Panc1 (cell line): Measurements from ENCODE around the gene COMMD10. TPM values are rescaled to one million over a fixed set of nuclear protein-coding genes. Genes with fewer than 3 reads are reported as not detected.

Experiments
- ATAC-seq: fragments of 200-7000 bp; cut with Tn5 transposase; 2 replicates; pipeline ENCODE4 v1.9.1; 2020; ENCODE audit warnings: mild to moderate bottlenecking, moderate library complexity
- BruUV-seq: library from RNA; stranded (reverse); fragments of 400-500 nt; replicated peaks from 2 replicates; lab custom pipeline; 2021; lab: Mats Ljungman, UMichigan
- CTCF ChIA-PET: fragments of 300-600 bp; sonication (Branson Sonifier 250); formaldehyde crosslinking; loops from one replicate; lab custom pipeline; 2022; ENCODE audit warnings: antibody characterized with exemption; lab: Charles Lee
- POLR2A ChIA-PET: fragments of 300-600 bp; sonication (Branson Sonifier 250); formaldehyde crosslinking; loops from one replicate; lab custom pipeline; 2022; ENCODE audit warnings: antibody characterized with exemption; lab: Charles Lee
- DNase-seq: peaks from one replicate; pipeline ENCODE4 v3.0.0-alpha.2; 2010; ENCODE audit warnings: low read depth, low spot score
- H3K27ac ChIP-seq: 2 replicates; pipeline ENCODE4 v1.5.1; 2011; ENCODE audit warnings: mild to moderate bottlenecking, low read length, inconsistent platforms
- H3K27me3 ChIP-seq: fragments of 200-500 bp; sonication (Bioruptor generic); 2 replicates; pipeline ENCODE4 v1.6.0; 2014; ENCODE audit warnings: low read length, inconsistent platforms; ENCODE audit not compliant: control insufficient read depth, insufficient read depth
- H3K36me3 ChIP-seq: fragments of 200-500 bp; sonication (Bioruptor generic); 2 replicates; pipeline ENCODE4 v1.5.1; 2014; ENCODE audit warnings: inconsistent platforms, mild to moderate bottlenecking, low read length, moderate library complexity; ENCODE audit not compliant: control insufficient read depth, insufficient read depth
- H3K4me1 ChIP-seq: 2 replicates; pipeline ENCODE4 v1.5.1; 2011; ENCODE audit warnings: inconsistent platforms, mild to moderate bottlenecking, low read length, moderate library complexity; ENCODE audit not compliant: control insufficient read depth, insufficient read depth
- H3K4me3 ChIP-seq, 2 experiments: 2 replicates each; pipeline ENCODE4 v1.5.1; 2011 to 2012; ENCODE audit warnings: low read depth in 2 of 2, low read length in 2 of 2, mild to moderate bottlenecking in 2 of 2, inconsistent platforms in 1 of 2, moderate library complexity in 1 of 2
- H3K9me3 ChIP-seq: fragments of 200-500 bp; sonication (Bioruptor generic); 2 replicates; pipeline ENCODE4 v1.5.1; 2014; ENCODE audit warnings: low read depth, mild to moderate bottlenecking, inconsistent platforms, low read length, moderate library complexity; ENCODE audit not compliant: control insufficient read depth, insufficient read depth
- CTCF ChIP-seq: fragments of 450-650 bp; IDR thresholded peaks from 2 replicates; pipeline ENCODE4 v1.5.1; 2017; ENCODE audit warnings: mild to moderate bottlenecking
- POLR2AphosphoS5 ChIP-seq: IDR thresholded peaks from 2 replicates; pipeline ENCODE4 v1.6.1; 2012; ENCODE audit warnings: mild to moderate bottlenecking, low read depth, low read length, moderate library complexity
- REST ChIP-seq, 2 experiments: IDR thresholded peaks; 2 replicates each; pipeline ENCODE4 v1.6.1; 2011 to 2012; ENCODE audit warnings: low read depth in 2 of 2, control low read depth in 1 of 2, low read length in 1 of 2, mild to moderate bottlenecking in 1 of 2, moderate library complexity in 1 of 2; ENCODE audit not compliant: insufficient read depth in 1 of 2
- SIN3A ChIP-seq: IDR thresholded peaks from 2 replicates; pipeline ENCODE4 v1.6.1; 2012; ENCODE audit warnings: low read depth, mild to moderate bottlenecking, low read length, moderate library complexity, borderline replicate concordance; ENCODE audit not compliant: insufficient read depth
- TCF7L2 ChIP-seq: IDR thresholded peaks from 2 replicates; pipeline ENCODE4 v1.6.1; 2011; ENCODE audit warnings: mild to moderate bottlenecking, low read depth, low read length, inconsistent platforms
- in situ Hi-C: cut with HindIII; loops from 2 replicates; pipeline ENCODE4 v1.10.0; 2016; ENCODE audit warnings: low sequenced_read_pairs, low pct_unique_long_range_greater_than_20kb
- intact Hi-C: fragments of 100-400 bp; cut with micrococcal nuclease; formaldehyde crosslinking; loops from one replicate; pipeline ENCODE4 v1.10.0; 2022; ENCODE audit not compliant: unreplicated experiment
- total RNA-seq: library from RNA; stranded (reverse); gene quantifications from one replicate; pipeline ENCODE4 v1.2.1, GENCODE V29; 2021; ENCODE audit not compliant: unreplicated experiment

The COMMD10 gene
- total RNA-seq, 1 experiment from 2014 or later: 37.9 TPM

- ATAC-seq (no peak), DNase-seq (no peak)
- no peak overlapping the region for H3K4me3 ChIP-seq
- no peak overlapping the region for H3K27ac ChIP-seq
- H3K36me3 ChIP-seq: no peaks in the 10 kb centered on the region
- peaks cover 11% of the 10 kb centered on the region for H3K9me3 ChIP-seq
- no peaks in the 10 kb centered on the region for H3K4me1 ChIP-seq
- intact Hi-C loops (no loop called here), in situ Hi-C loops (no loop called here)
- CTCF ChIA-PET: no interaction called here
- BruUV-seq: no TSS peak
- POLR2A ChIA-PET: no interaction called here
- H3K27me3 ChIP-seq: no peaks in the 10 kb centered on the region
- TF ChIP-seq CTCF: no peak
- no peak for TF ChIP-seq SIN3A
- TF ChIP-seq TCF7L2: no peak
- TF ChIP-seq POLR2AphosphoS5: no peak
- TF ChIP-seq REST (IDR thresholded peaks at IDR 0.05; ENCODE audit: insufficient read depth in 1 of 2, low read depth in 2 of 2, low read length in 1 of 2): no peak
Observed at GRCh38 chr5:116296335-116297072, 211.7 kb downstream of the COMMD10 start.

GRCh38 chr5:116297296-116297814 is 212.5 kb downstream of the COMMD10 start:
- no TSS peak for BruUV-seq
- ATAC-seq: no peak
- no peak overlapping the region for H3K27ac ChIP-seq
- peaks cover 11% of the 10 kb centered on the region for H3K9me3 ChIP-seq
- intact Hi-C loops: no loop called here
- no peak for DNase-seq
- H3K27me3 ChIP-seq: no peaks in the 10 kb centered on the region
- POLR2A ChIA-PET: no interaction called here
- no peaks in the 10 kb centered on the region for H3K4me1 ChIP-seq
- H3K4me3 ChIP-seq: no peak overlapping the region
- CTCF ChIA-PET: no interaction called here
- in situ Hi-C loops: no loop called here
- H3K36me3 ChIP-seq: no peaks in the 10 kb centered on the region
- TF ChIP-seq TCF7L2 (no peak), REST (IDR thresholded peaks at IDR 0.05; ENCODE audit: insufficient read depth in 1 of 2, low read depth in 2 of 2, low read length in 1 of 2) (no peak), CTCF (no peak), POLR2AphosphoS5 (no peak), SIN3A (no peak)
